Neural cell (in vitro differentiated cells): ENCODE results near the gene SLC25A19.

Source experiments
- CTCF ChIP-seq: fragments of 450-650 bp; IDR thresholded peaks from 2 replicates; pipeline ENCODE4 v1.5.1; 2014; ENCODE audit warnings: antibody characterized with exemption, mild to moderate bottlenecking, moderate library complexity; ENCODE audit not compliant: poor library complexity, severe bottlenecking
- RAD21 ChIP-seq: fragments of 450-650 bp; conservative IDR thresholded peaks from 2 replicates; pipeline ENCODE4 v1.6.1; 2014; ENCODE audit warnings: antibody characterized with exemption, mild to moderate bottlenecking, moderate library complexity
- TAF1 ChIP-seq: IDR thresholded peaks from 2 replicates; pipeline ENCODE4 v1.6.1; 2012; ENCODE audit warnings: low read depth

- TF ChIP-seq CTCF, result no peak
- TF ChIP-seq RAD21, result no peak
- no peak for TF ChIP-seq TAF1
Observed at GRCh38 chr17:75250009-75250471, 39.2 kb downstream of the SLC25A19 start.
